Epithelial cell of esophagus (primary cell): ENCODE measurements around the gene TMEM14C.
"Not testable (repeated sequence)": the region's sequence is repeated elsewhere in the genome, so short reads cannot be mapped to it uniquely, and the experiment has no call there.

Source experiments
- DNase-seq: peaks from one replicate; pipeline ENCODE4 v3.0.0; 2010; ENCODE audit warnings: low read depth
- H3K4me3 ChIP-seq: 2 replicates; pipeline ENCODE4 v1.5.1; 2011; ENCODE audit warnings: mild to moderate bottlenecking, low read length, control low read depth
- TF ChIP-seq, protein P1 (sequence below): IDR thresholded peaks from 2 replicates; pipeline ENCODE4 v1.5.1; 2011; ENCODE audit warnings: low read depth, mild to moderate bottlenecking, low read length, control low read depth, inconsistent platforms; ENCODE audit not compliant: insufficient read depth; ENCODE audit errors: missing control alignments

The TMEM14C gene

GRCh38 chr6:10747251-10747972 is 24.5 kb downstream of the TMEM14C start, which contains the start of gene TMEM14B:
TMEM14B (plus strand) TSS chr6:10747805; CDS start chr6:10749246, 1,441 bp downstream.
- peak within 1 kb of the TSS; percentile 86 for H3K4me3 ChIP-seq
- TF ChIP-seq, protein P1, sequence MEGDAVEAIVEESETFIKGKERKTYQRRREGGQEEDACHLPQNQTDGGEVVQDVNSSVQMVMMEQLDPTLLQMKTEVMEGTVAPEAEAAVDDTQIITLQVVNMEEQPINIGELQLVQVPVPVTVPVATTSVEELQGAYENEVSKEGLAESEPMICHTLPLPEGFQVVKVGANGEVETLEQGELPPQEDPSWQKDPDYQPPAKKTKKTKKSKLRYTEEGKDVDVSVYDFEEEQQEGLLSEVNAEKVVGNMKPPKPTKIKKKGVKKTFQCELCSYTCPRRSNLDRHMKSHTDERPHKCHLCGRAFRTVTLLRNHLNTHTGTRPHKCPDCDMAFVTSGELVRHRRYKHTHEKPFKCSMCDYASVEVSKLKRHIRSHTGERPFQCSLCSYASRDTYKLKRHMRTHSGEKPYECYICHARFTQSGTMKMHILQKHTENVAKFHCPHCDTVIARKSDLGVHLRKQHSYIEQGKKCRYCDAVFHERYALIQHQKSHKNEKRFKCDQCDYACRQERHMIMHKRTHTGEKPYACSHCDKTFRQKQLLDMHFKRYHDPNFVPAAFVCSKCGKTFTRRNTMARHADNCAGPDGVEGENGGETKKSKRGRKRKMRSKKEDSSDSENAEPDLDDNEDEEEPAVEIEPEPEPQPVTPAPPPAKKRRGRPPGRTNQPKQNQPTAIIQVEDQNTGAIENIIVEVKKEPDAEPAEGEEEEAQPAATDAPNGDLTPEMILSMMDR = no peak
- peak; percentile 97 for DNase-seq

- TF ChIP-seq, protein P1 = no peak
- H3K4me3 ChIP-seq = no peak overlapping the region
- no peak for DNase-seq
Observed at GRCh38 chr6:10749734-10750133, 26.9 kb downstream of the TMEM14C start.

- not testable (repeated sequence) for DNase-seq, H3K4me3 ChIP-seq
Observed at GRCh38 chr6:10750568-10750967, 27.7 kb downstream of the TMEM14C start.

DNA sequence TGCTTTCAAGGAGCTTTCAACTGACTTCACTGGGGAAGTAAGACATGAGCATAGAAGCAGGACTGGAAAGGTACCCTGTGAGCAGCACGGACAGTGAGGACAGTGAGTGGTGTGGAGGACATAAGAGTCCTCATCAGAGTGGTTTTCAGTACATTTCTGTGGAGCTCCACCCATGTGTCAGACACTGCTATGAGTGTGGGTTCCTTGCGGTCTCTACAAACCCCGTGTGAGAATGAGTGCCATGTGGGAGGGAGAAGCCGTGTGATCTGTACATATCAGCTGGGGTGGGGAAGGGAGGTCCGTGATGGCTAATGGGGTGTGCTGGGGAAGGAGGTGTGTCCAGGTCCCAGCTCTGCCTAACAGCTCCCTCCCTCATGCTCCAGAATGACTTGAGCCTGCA is 28.9 kb downstream of the TMEM14C start:
- not testable (repeated sequence) for DNase-seq

DNA sequence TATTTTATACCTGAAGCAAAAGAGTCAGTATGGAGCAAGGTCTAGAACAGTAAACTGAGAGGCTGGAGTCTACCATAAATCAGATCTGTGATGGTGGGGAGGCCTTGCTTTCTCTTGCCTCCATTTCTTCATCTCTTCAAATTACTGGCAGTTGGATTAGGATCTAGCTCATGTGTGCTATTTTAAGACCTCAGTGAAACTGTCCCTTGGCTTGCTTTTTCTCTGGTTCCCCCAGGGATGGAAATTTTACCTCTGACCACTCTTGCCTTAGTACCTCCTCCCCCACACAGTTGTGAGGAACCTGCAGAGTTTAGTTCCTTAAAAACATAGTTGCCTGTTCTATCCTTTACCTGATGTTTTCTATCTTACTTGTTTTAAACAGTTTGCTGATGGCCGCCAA is 33.2 kb downstream of the TMEM14C start:
- no peak for DNase-seq
- H3K4me3 ChIP-seq = no peak overlapping the region
- TF ChIP-seq, protein P1 = no peak

More for the DNA sequence above, 28.9 kb downstream of the TMEM14C start:
- H3K4me3 ChIP-seq = not testable (repeated sequence)

- no peak overlapping the region for H3K4me3 ChIP-seq
- DNase-seq = peak; percentile 98
- TF ChIP-seq, protein P1 = peak; percentile 65
Observed at GRCh38 chr6:10759312-10759839, 36.5 kb downstream of the TMEM14C start.

DNA sequence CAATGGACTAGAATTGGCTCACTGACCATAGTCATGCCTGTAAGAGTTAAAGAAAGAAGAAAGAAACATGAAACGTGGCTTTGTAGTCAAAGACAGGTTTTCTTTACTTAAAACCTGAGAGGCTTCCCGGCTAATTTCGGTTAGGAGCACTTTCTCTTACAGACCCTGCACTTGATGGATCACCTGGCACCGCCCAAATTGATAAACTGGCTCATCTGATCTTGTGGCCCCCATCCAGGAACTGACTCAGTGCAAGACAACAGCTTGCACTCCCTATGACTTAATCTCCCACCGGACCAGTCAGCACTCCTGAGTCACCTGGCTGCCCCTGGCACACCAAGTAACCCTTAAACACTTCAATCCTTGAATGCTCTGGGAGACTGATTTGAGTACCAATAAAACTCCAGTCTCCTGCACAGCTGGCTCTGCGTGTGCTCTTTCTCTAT is 37.0 kb downstream of the TMEM14C start:
- DNase-seq = peak; percentile 98
- TF ChIP-seq, protein P1 = no peak
- no peak overlapping the region for H3K4me3 ChIP-seq

DNA sequence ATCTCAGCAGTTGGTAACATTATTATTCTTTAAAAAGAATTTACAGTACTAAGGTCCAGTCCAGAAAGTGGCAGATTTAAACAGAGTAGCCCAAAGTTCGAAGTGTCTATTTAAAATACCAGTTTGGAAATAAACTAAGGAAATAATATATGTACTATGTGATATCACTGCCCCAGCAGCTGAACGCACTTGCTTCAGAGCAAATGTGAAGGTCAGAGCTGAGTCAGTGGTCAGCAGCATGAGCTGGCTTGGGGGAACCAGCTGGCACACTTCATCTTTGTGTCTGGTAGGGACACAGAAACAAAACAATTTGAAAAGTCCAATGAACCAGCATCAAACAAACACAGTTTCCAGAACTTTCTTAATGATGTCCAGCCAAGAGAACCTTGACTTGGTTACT is 40.1 kb downstream of the TMEM14C start:
- H3K4me3 ChIP-seq = no peak overlapping the region
- no peak for DNase-seq
- TF ChIP-seq, protein P1 = no peak
